GM18520 (cell line): ENCODE data around the gene VPS25.
"Not testable (repeated sequence)": the region's sequence is repeated elsewhere in the genome, so short reads cannot be mapped to it uniquely, and the experiment has no call there.

Experiments
- ATAC-seq: cut with Tn5 transposase; IDR thresholded peaks from one replicate; pipeline ENCODE4 v1.9.1; 2021; ENCODE audit not compliant: unreplicated experiment

The VPS25 gene

DNA sequence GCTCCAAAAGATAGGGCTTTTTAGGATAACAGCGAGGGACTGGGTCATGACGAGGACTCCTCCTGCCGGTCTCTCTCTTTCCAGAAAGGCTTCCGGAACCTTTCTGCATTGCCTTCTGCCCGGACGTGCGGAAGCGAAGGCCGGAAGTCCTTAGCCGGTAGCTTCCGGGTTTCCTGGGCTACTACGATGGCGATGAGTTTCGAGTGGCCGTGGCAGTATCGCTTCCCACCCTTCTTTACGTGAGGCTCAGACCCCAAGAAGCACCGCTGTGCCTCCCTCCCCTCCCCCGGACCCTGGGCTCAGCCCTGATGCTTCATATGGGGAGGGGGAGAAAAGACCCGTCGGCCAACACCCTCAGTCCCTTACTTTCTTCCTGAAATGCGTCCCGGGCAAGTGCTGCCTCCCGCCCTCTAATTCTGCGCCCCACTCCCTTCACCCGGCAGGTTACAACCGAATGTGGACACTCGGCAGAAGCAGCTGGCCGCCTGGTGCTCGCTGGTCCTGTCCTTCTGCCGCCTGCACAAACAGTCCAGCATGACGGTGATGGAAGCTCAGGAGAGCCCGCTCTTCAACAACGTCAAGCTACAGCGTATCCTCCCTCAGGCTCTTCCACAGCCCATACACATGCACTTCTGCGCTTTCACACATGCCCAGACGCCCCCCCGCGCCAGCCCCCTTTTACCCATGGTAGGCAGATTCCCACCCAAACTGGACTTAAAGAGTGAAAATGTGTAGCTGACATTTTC, at the start of gene VPS25:
Gene VPS25, plus strand, starts transcription at position 160 of the 746 bp plus-strand sequence. Its CDS starts 27 bp downstream, at position 187.
- ATAC-seq = peak; percentile 41

DNA sequence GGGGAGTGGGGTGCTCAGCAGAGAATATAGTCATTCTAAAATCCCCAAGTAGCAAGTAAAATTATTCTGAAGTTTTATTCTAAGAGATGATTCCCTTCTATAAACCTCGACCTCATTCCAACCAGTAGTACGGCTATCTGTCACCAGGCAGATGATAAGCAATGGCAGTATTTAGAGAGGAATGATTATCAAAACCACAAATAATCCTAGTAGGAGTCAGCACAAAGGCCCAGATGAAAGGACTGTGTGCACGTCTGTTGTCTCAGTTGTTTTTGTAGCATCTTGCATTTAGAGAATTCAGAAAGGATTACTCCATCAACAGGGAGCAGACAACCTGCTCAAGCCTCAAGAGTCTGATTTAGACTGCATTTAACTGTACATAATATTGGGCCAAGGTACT, 49.6 kb upstream of the VPS25 start:
- no peak for ATAC-seq

DNA sequence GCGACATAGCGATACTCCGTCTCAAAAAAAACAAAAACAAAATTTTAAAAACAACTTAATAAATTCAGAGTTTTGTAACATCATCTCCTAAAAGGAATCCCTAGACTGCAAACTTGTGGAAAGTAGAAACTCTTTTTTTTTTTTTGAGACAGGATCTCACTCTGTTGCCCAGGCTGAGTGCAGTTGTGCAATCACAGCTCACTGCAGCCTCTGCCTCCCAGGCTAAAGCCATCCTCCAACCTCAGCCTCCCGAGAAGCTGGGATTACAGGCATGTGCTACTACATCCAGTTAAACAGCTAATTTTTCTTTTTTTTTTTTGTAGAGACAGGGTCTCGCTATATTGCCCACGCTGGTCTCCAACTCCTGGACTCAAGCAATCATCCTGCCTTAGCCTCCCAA, 48.1 kb upstream of the VPS25 start:
- no peak for ATAC-seq

DNA sequence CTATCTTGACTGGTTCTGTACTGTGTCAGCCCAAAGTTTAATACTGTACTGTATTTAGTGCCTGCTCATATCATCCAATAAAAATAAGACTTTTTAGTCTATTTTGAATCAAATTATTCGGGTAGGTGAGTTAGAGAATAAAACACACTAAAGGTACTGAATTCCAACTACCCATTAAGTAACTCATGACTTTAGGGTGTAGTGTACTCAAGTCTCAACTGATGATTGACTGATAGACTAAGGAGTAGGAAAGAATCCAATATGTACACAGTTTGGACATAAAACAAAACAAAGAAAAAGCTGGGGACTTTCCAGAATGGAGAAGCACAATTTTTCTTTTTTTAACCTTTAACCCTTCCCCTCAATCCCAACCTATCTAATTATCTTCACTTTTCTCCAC, 32.5 kb upstream of the VPS25 start:
- ATAC-seq = no peak

DNA sequence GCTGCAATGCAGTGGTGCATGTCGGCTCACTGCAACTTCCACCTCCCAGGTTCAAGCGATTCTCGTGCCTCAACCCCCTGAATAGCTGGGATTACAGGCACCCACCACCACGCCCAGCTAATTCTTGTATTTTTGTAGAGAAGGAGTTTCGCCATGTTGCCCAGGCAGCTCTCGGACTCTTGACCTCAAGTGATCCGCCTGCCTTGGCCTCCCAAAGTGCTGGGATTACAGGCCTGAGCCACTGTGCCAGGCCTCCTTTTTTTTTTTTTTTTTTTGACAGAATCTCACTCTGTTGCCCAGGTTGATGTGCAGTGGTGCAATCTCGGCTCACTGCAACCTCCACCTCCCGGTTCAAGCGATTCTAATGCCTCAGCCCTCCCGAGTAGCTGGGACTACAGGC, 30.3 kb upstream of the VPS25 start:
- not testable (repeated sequence) for ATAC-seq

DNA sequence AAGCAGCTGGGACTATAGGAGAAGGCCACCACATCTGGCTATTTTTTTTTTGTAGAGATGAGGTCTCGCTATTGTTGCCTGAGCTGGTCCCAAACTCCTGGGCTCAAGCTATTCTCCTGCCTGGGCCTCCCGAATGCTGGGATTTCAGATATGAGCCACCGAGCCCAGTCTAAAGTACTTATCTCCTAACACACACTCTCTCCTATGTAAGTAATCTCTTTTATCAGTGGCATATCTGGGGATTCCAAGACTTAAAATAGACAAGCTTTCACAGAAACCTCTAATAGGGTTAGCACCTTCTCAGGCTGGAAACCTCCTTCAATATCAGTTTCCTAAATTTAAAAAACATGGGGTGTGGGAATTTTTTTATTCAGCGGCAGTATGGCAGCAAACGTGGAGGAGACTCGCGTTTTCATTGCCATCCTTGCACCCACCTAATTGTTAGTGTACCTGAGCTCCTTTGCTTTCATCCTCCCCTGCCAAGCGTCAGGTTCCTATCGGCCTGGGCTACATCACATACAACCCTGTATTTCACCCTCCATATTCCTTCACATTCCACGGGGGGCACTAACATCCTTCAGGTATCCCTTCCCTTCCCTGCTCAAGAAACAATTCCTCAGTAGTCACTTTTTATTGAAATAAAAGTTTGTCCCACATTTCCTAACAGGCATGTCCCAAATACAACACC, 29.5 kb upstream of the VPS25 start:
- no peak for ATAC-seq

DNA sequence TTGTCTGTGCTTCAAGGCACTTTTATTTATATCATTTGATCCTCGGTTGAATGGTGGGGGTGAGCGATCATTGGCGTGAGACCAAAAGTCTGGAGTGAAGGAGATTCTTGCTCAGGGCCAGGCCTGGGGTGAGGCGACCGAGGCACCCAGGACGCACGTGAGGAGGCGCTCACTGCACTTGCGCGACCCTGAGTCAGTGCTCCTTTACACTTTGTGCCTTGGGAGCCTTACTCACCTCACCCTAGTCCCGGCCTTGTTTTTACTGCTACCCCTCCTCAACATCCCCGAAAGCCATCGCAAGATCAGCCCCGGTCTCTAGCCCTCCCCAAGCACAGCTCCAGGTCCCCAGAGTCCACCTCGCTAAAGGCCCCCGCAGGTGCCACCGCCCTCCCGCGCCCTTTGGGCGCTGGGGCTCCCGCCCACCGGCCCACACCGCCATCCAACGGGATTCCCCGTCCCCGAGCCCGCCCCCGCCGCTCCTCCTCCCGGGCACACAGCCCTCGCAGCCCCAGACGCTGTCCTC, 28.9 kb upstream of the VPS25 start:
- peak; percentile 22 for ATAC-seq

DNA sequence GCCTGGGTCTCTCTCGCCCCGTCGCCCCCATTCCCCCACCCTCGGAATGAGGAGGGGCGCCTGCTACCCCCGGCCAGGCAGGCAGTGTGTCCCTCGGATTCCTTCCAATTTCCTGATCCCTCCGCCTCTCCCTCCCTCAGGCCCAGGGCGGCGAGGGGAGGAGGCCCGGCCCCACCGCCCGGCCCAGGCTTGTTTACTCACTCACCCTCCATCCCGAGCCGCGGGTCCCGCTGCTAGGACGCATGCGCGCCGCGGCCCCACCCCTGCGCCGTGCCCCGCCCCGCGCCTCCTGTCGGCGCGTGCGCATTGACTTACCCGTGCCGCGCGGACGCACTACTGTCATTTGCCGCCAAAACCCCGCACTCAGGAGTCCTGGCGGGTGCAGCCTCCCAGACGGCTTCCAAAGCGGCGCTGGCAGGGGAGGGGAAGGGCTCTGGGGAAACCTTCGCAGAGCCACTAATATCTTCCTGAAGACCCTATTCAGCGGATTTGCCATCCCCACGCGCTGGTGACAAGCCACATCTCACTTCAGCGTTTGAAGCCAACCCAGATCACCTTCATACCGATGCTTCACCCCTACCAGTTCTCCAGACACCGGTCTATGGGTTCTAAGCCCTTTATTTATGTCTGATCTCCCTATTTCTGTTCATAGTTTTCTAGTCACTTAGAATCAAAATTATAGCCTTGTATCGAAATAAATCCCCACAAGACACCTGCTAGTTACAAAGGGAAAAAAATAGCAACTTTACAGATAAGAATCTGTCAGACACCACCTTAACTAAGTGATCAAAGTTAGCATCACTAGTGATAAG, 28.2 kb upstream of the VPS25 start, which contains the start of gene EZH1:
Gene EZH1, minus strand, starts transcription at position 235 of the 812 bp plus-strand sequence. CDS start 16,099 bp downstream, outside the sequence.
- ATAC-seq = peak; percentile 88

DNA sequence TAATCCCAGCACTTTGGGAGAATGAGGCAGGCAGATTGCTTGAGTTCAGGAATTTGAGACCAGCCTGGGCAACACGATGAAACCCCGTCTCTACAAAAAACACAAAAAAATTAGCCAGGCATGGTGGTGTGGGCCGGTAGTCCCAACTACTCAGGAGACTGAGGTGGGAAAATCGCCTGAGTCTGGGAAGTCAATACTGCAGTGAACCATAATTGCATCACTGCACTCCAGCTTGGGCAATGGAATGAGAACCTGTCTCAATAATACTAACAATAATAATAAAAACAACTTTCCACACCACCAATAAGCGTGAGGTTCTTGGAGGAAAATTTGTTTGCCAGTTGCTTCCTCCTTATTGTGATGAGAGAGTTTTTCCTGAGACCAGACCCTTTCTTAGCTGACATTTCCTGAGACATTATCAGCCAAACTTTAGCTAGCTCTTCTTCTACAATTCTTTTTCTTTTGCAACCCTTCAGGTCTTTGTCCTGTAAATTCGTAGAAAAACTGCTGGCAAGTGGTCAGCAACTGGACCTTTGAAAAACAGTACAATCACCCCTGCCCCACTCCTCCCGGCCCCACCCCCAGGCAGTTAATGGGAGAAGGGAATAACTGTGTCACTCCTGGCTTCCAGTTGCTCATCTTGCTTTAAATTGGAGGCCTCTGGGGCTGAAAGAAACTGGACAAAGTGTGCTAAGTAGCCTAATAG, 24.9 kb upstream of the VPS25 start:
- no peak for ATAC-seq

DNA sequence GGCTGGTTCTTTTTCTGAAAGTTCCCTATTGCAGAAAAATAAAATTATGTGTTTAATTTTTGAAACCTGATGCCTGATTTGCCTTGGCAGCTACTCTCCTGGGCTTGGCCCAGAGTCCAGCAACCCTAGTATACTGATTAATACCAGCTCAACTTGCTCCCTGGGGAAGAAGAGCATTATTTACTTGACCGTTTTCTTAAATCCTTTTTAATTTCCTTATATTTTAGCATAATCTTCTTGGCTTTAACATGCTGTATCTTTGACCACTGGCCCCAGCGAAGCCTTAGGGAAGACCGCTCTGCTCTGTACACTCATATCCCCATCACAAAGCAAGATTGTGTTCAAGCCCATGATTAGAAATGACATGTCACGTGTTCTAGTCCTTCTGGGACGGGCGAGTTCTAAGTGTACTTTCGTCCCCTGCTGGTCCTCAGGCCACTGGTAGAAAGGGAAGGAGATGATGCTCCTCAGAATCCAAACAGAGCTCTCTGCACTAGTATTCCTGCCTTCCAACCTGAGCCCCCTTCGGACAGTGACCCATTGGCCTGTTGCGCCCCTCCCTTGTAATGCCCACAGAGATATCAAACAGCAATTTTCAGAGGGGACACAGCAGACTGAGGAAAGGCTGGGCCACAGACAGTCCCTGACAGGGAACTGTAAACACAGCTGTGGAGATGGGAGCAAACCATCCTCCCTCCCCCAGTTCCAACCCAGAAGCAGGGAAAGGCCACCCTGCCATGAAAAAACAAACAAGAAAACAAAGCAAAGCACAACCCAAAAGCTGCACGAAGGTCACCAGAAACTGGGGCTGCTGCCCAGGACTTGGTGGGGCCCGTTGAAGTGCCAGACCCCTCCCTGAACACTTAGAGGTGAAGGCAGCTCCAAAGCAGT, 24.1 kb upstream of the VPS25 start:
- no peak for ATAC-seq

DNA sequence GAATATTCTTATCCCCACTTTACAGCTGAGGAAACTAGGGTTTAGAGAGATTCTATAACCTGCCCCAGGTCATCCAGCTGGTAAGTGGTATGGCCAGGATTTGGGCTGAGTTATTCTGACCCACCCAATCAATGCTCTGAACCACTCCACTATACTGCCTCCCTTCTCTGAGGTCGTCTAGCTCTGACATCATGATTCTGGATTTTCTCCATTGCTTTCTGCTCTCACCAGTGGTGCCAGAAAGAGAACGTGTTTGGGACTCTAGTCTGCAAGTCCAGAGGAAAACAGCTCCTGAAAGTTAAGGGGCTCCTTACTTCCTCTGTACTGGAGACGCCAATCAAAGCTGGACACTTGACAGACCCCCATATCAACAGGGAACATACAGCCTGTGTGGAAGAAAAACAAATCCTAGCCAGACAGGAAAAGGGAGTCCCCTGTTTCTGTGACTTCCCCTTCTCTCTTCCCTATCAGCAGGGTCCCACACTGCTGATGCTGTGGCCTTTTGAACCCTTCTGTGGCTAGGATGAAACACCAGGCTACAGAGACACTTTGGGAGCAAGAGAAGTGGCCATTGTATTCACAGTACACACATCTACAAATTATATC, 22.4 kb upstream of the VPS25 start:
- no peak for ATAC-seq

DNA sequence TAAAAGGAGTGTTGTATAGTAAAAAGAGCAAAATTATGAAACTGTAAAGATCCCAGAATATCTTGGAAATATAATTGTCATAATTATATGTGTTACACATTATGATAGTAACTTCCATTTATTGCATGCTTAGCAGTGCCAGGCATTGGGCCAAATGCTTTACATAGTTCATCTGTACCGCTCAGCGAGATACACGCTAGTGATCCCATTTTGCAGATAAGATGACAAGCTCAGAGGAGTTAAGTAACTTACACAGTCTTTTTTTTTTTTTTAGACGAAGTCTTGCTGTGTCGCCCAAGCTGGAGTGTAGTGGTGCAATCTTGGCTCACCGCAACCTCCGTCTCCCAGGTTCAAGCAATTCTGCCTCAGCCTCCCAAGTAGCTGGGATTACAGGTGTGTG, 21.6 kb upstream of the VPS25 start:
- no peak for ATAC-seq

DNA sequence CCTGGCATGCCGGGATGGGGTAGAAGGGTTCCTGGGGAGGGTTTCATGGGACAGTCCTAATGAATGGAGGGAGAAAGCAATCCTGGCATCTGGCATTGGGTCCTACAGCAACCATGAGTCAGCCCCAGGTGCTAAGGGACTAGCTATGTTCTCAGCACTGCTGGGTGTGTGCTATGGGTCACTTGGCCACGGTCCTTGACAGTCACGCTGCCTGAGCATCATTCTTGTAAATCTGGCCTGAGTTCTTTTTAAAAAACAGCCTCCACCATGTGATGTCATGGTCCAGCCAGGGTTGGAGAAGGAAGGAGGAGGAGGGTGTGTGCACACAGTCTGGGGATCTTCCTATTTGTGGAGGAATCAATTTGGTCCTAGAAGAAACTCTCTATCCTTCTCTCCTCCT, 18.5 kb upstream of the VPS25 start:
- no peak for ATAC-seq

DNA sequence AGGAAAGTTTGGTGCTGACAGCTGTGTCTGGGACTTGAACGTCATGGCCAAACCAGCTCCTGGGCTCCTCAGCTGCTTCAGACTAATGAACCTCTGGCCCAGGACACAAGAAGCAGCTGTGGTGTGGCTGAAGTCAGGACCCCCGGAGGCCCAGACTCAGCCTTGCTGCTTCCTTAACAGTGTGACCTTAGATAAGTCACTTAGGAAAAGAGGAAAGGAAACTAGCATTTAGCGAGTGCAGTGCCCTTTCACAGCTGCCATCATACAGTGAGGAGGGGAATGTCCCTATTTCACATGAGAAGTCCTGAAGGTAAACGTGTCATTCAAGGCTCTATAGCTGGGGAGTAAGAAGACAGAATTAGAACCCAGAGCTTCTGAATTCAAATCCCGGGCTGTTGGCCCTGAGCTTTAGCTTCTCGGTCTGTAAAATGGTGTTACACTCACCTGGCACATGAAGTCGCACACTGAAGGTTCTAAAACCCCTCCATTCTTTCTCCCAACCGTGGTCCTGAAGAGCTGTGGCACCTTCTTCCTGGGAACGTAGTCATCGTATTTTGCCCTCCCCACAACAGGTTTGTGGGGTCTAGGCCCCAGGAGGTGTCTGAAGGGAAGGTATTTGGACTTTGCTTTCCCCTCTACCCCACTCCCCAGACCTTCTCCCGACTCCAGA, 13.1 kb upstream of the VPS25 start:
- ATAC-seq = no peak

DNA sequence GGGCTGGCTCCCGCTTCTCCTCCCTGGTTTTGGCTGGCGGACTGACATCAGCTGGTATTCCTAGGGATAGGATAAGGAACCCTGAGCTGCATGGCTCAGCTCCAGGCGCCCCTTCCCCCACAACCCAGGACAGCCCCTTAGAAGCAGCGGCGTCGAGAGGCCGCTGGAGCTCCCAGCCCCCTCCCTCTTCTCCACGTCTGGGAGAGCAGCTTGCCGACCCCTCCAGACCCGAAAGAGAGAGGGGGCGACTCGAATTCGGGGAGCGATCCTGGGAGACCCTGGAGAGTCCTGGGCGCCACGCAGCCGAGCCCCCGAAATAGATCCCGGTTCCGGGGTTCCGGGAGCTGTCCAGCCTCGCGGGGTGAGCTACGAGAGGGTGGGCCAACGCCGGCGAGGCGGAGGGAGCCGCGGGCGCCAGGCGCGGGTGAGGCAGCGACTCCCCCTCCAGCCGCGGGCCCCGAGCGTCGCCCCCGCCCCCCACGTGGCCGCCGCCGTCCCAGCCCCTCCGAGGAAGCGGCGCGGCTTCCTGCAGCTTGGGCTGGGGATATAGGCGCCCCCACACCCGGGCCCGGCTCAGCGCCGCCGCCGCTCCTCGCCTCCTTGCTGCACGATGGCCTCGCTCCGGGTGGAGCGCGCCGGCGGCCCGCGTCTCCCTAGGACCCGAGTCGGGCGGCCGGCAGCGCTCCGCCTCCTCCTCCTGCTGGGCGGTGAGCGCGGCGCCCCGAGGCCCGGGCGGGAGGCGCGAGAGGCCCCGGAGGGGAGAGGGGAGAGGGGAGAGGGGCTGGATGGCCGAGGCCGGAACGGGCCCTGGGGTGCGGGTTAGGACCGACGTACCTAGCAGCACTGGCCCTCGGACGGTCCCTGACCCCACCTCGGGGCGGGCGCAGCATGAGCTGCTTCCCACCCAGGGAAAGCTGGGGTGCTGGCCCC, 12.3 kb upstream of the VPS25 start, which contains the start of gene RAMP2:
Gene RAMP2, plus strand, starts transcription at position 576 of the 930 bp plus-strand sequence. Its CDS starts 35 bp downstream, at position 611.
- ATAC-seq = no peak

DNA sequence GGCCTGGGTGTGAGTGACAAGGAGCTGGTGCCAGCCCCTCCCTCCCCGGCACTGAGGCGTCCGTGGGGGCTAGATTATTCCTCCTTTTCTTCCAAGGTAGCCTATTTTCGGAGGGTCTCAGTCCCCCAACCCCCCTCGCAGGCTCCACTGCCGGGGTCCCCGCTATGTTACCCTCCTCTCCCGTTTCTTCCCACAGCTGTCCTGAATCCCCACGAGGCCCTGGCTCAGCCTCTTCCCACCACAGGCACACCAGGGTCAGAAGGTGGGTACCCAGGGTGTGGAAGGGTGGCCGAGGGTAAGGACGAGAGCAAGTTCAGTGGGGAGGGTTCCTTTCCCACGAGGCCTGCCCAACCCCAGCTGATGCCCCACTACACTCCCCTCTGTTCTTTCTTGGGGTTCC, 11.6 kb upstream of the VPS25 start:
- ATAC-seq = no peak

DNA sequence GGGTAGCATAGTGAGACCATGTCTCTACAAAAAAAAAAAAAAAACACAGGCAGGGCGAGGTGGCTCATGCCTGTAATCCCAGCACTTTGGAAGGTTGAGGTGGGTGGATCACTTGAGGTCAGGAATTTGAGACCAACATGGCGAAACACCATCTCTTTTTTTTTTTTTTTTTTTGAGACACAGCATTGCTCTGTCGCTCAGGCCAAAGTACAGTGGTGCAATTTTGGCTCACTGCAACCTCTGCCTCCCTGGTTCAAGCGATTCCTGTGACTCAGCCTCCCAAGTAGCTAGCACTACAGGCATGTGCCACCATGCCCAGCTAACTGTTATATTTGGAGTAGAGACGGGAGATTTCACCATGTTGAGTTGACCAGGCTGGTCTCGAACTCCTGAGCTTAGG, 7.1 kb upstream of the VPS25 start:
- ATAC-seq = no peak

DNA sequence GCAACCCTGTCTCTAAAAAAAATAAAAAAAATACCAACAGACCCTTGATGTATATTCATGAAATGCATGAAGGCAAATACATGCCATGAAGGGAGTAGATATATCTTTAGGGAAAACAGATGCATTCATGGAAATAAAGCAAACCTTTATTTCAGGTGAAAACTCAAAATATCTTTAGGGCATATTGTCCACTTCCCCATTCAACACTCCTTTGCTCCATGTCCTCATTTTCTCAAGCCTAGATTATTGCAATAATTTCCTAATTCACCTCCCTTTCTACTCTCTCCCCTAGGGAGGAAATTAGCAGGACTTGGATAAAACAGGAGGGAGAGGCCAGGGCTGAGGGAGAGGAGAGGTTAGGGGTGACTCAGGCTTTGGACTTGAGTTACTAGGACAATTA, 5.7 kb upstream of the VPS25 start:
- ATAC-seq = no peak
